IPS-NIHi7 (cell line): ENCODE data around the gene MAPK12.

Experiments
- DNase-seq: peaks from one replicate; pipeline ENCODE4 v3.0.0; 2012; ENCODE audit warnings: mixed read lengths; ENCODE audit errors: extremely low spot score

MAPK12 gene

GRCh38 chr22:50299785-50300619 is 38.5 kb upstream of the MAPK12 start:
- DNase-seq = peak; percentile 87

DNA sequence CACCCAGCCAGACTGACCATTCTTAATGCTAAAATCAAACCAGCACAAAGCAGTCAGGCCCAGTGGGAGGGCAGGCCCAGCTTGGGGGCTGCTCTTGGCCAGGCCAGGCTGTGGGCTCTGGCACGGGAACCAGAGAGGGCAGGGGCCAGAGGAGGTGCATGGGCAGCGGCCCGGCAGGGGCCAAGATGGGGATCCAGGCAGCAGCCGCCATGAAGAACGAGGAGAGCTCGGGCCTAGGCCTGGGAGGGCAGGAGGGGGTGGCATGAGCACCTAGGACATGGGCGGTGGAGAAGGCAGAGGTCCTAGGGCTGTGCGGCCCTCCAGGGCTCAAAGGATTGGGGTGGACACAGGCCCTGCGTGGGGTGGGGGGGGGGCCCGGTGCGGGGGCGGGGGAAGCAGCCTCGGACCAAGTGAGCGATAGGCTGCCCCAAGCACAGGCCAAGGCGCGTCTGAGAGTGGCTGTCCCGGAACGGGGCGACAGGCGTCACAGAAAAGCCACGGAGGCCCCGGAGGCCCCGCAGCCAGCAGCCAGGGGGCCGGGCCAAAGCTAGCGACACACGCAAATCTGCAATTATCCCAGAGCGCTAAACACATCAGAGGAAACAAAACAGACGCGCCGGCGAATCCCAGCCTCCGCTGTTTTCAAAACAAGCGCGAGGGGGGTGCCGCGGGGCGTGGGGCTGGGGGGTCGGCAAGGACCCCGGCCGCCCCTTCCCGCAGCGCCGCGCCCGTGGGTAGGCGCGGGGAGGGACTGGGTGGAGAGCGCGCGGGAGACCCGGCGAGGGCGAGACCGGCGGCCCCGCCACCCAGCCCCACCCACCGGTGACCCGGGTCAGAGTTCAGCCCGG is 37.7 kb upstream of the MAPK12 start:
- DNase-seq = no peak

DNA sequence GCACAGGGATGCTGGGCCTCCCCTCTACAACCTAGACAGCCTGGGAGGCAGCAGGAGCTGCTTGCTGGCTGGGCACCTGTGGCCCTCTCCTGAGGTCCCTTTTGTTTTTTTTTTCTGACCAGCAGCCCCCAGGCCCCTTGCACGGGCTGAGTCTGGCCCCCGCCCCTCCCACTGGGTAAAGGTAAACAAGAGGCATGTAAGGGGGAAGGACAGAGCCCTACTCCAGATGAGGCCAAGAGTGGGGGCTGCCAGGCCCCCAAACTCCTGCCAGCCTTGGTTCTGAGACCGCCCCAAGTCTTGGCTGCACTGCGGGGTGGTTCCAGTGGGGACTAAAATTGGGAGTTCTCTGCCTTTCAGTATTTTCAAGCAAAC is 36.8 kb upstream of the MAPK12 start:
- no peak for DNase-seq

GRCh38 chr22:50297510-50298265 is 36.2 kb upstream of the MAPK12 start:
- no peak for DNase-seq

- no peak for DNase-seq
Measured at GRCh38 chr22:50296658-50297490, 35.4 kb upstream of the MAPK12 start.

DNA sequence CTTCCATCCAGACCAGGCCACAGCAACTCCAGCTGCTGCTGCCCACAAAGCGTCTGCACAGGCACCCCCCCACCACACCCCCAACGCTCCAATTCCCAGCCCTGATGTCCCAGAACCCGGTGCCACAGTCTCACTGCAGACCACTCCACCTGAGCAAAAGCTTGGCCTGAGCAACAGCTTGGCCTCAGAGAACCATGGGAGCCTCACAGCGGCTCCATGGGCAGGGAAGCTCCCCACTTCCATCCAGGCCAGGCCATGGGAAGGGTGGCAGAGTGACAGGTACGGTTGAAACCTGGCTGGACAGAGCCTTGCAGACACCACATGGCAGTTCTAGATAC is 32.8 kb upstream of the MAPK12 start:
- DNase-seq = no peak

DNA sequence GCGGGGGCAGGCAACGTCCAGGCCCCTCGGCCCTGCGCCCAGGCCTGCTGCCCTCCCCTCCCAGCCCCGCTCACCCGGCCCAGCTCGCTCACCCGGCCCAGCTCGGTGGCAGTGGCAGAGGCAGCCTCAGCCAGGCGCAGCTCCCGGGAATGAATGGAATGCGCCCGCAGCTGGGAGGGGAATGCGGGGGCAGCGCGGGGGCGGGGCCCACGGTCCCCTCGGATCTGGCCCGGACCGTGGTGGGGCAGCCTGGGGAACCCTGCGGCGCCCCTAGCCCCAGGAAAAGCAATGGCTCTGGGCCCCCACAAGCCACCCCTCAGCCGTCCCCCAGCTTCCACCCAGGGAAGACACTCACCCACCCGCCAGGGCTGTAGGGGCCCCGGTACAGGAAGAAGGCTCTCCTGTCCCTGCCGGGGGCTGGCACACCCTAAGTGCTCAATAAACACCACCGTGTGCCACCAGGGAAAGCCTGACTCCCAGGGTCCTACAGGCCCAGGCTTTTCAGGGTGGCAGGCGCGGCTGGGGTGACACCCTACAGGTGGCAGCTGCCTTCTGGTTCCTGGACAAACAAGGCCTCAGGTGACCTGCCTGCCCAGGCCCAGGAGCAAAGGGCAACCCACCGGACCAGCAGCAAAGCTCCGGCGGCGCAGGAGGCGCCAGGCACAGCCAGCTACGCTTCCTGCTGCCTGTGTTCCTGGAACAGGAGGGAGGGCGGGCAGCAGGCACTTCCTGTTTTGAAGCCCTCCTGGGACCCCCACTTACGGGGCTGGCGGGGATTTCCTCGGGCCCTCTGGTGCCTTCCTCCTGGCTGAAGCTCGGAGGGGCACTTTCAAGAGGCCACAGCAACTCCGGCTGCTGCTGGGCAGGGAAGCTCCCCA is 32.2 kb upstream of the MAPK12 start:
- DNase-seq = peak; percentile 93

DNA sequence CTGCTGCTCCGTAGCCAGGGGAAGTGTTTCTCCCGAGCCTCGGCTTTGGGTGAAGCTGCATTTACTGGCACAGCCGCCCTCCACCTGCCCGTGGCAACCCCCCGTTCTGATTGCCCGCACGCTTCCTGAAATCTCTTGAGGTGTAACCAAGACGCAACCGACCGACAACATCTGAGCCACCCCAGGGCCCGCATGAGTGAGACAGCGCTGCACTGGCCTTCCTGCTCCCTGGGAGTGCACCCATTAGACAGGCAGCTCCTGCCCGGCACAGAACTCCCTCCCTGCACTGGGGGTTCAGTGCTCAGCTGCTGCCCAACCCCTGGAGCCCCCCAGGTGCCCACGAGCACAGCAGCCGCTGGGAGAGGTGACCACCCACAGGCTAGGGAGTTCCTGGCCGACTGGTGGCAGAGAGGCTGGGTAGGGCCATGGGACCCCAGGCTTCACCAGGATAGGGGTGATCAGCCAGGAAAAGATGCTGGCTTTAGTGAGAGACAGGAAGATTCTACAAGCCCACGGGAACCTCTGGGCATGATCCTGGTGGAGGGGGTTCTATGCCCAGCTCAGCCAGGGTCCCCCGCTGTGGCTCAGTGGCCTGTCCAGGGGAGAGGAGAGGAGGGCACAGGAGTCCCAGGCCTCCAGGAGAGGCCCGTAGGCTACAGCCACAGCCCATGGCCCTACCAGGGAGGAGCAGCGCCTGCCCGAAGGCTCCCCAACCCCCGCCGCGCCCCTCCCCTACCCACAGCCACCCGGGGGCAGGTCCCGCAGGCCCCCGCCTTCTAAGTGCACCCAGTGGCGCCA is 31.4 kb upstream of the MAPK12 start:
- DNase-seq = no peak

DNA sequence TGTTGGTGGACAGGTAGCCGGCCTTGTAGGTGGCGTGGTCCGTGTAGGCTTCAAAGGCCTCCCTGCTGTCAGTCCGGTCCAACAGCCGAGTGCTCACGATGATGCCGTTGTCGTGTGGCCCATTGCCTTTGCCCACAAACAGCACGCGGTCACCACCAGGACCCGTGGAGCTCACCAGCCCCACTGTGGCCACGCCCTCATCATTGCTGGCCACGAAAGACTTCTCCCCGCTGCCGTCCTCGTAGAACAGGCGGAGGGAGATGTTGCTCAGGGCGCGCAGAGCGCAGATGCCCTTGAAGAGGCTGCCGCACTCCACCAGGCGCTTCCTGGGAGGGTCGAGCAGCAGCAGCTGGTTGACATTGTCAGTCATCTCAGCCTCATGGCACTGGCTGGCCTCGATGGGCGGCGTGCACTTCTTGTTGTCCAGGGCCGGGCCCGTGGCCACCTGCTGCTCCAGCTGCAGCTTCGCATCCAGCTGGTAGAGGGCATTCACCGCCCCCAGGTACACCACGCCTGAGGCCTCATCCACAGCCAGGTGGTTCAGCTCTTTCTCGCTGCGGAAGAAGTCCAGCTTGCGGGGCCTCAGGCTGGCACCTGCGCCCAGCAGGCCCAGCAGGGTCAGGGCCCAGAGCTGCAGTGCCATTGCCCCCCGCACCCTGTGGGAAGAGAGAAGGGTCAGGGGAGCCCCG is 28.6 kb upstream of the MAPK12 start:
- DNase-seq = no peak

- DNase-seq = no peak
Measured at GRCh38 chr22:50289151-50289941, 27.9 kb upstream of the MAPK12 start.

DNA sequence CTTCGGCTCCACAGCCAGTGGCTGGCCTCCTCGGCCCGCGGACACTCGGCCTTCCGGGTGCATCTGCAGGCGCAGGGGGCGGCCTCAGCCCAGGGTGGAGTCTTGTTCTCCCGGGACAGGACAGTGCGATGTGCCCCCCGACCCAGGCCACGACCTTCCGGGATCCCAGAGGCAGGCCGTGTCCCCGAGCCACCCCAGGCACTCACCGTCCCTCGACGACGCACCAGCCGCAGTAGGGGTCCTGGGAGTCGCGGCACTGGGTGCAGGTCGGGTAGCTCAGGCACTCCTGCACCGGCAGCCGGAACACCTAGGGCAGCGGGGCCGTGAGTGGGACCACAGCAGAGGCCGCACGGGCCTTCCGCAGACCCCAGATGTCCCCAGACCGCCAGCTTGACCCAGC is 26.2 kb upstream of the MAPK12 start:
- no peak for DNase-seq

GRCh38 chr22:50286701-50287318 is 25.3 kb upstream of the MAPK12 start:
- DNase-seq = no peak

GRCh38 chr22:50286275-50286674 is 24.8 kb upstream of the MAPK12 start:
- no peak for DNase-seq

GRCh38 chr22:50285568-50286229 is 24.2 kb upstream of the MAPK12 start:
- no peak for DNase-seq

DNA sequence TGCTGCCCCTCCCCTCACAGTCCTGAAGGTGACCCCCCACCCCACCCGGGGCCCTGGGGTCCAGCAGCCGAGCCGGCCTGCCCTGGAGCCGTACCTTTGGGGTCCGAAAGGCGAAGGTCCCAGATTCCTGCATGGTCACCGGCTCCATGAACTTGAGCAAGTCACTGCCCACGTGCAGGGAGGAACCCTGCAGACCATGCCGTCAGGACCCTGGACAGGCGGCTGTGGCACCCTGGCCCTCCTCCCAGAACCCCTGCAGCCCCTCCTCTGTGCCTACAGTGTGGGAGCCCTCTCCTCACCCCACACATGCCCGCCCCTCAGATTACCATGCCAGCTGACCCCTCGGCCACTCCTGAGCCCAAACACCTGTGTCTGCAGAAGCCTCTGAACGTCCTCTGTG is 23.0 kb upstream of the MAPK12 start:
- DNase-seq = no peak

- no peak for DNase-seq
Measured at GRCh38 chr22:50283821-50284220, 22.3 kb upstream of the MAPK12 start.
